Stimulated activated CD8-positive, alpha-beta memory T cell treated with anti-CD3 and anti-CD28 coated beads, Interleukin-7, amount 100 ng/mL, for 1 hour (primary cell): ENCODE measurements around the gene RNF115.
"Not testable (repeated sequence)": the region's sequence is repeated elsewhere in the genome, so short reads cannot be mapped to it uniquely, and the experiment has no call there.

Experiments
- DNase-seq, 2 donors: peaks; one replicate each; pipeline ENCODE4 v3.0.0-alpha.2; 2020; ENCODE audit warnings: low read depth in 2 of 2

RNF115 gene

GRCh38 chr1:145730467-145730866 lies 93.4 kb downstream of the RNF115 start:
- no peak for DNase-seq

- no peak for DNase-seq
Measured at GRCh38 chr1:145729666-145730436, 94.0 kb downstream of the RNF115 start.

GRCh38 chr1:145729196-145729595 lies 94.7 kb downstream of the RNF115 start:
- no peak for DNase-seq

GRCh38 chr1:145726193-145726592 lies 97.7 kb downstream of the RNF115 start:
- not testable (repeated sequence) for DNase-seq

GRCh38 chr1:145720878-145721671 lies 102.8 kb downstream of the RNF115 start:
- peak; percentile 51 to 60 for DNase-seq

GRCh38 chr1:145720556-145720877 lies 103.4 kb downstream of the RNF115 start:
- DNase-seq, result no peak

- DNase-seq, result no peak
Measured at GRCh38 chr1:145719230-145720079, 104.4 kb downstream of the RNF115 start, which contains the start of gene CD160. Gene CD160 (plus strand): TSS chr1:145719499. CDS start chr1:145728328, 8,829 bp downstream.

GRCh38 chr1:145718465-145718864 lies 105.4 kb downstream of the RNF115 start:
- not testable (repeated sequence) for DNase-seq

- no peak for DNase-seq
Measured at GRCh38 chr1:145717833-145718232, 106.1 kb downstream of the RNF115 start.

GRCh38 chr1:145716641-145717345 lies 107.1 kb downstream of the RNF115 start:
- no peak for DNase-seq

GRCh38 chr1:145714524-145715111 lies 109.3 kb downstream of the RNF115 start:
- no peak for DNase-seq

- DNase-seq, result no peak
Measured at GRCh38 chr1:145711213-145711651, 112.7 kb downstream of the RNF115 start.

GRCh38 chr1:145710291-145711027 lies 113.4 kb downstream of the RNF115 start:
- no peak for DNase-seq

GRCh38 chr1:145708063-145708462 lies 115.8 kb downstream of the RNF115 start:
- no peak for DNase-seq

GRCh38 chr1:145707183-145707867 lies 116.6 kb downstream of the RNF115 start, which contains the start of gene PDZK1:
Gene PDZK1 (minus strand): TSS chr1:145707368. CDS start chr1:145688021, 19,347 bp downstream.
- DNase-seq, result no peak

GRCh38 chr1:145706086-145706664 lies 117.7 kb downstream of the RNF115 start:
- DNase-seq, result no peak

GRCh38 chr1:145705622-145706021 lies 118.3 kb downstream of the RNF115 start:
- DNase-seq, result no peak

GRCh38 chr1:145702826-145703225 lies 121.1 kb downstream of the RNF115 start:
- DNase-seq, result no peak

- no peak for DNase-seq
Measured at GRCh38 chr1:145702052-145702451, 121.8 kb downstream of the RNF115 start.
